Fibroblast of lung (primary cell): ENCODE results near the gene PBX4. TPM values are rescaled to one million over a fixed set of nuclear protein-coding genes. Genes with fewer than 3 reads are reported as not detected.
"Not testable (repeated sequence)": the region's sequence is repeated elsewhere in the genome, so short reads cannot be mapped to it uniquely, and the experiment has no call there.

Experiments
- DNase-seq, 2 donors: peaks; one replicate each; pipeline versions ENCODE4 v3.0.0 to v3.0.0-alpha.2; 2010; ENCODE audit warnings: low read depth in 2 of 2
- H2AFZ ChIP-seq: 2 replicates; pipeline ENCODE4 v1.5.1; 2012; ENCODE audit warnings: low read length, control low read depth, inconsistent platforms
- H3K27ac ChIP-seq: 2 replicates; pipeline ENCODE4 v1.5.1; 2011; ENCODE audit warnings: low read length, control low read depth; ENCODE audit not compliant: insufficient read depth
- H3K27me3 ChIP-seq: 2 replicates; pipeline ENCODE4 v1.5.1; 2011; ENCODE audit warnings: mild to moderate bottlenecking, low read length; ENCODE audit not compliant: control insufficient read depth, insufficient read depth
- H3K36me3 ChIP-seq: 2 replicates; pipeline ENCODE4 v1.5.1; 2011; ENCODE audit warnings: low read length; ENCODE audit not compliant: control insufficient read depth, insufficient read depth
- H3K4me1 ChIP-seq: 2 replicates; pipeline ENCODE4 v1.5.1; 2011; ENCODE audit warnings: low read length; ENCODE audit not compliant: control insufficient read depth, insufficient read depth; ENCODE audit errors: extremely low read depth
- H3K4me2 ChIP-seq: 2 replicates; pipeline ENCODE4 v1.5.1; 2011; ENCODE audit warnings: low read length, control low read depth; ENCODE audit not compliant: insufficient read depth; ENCODE audit errors: extremely low read depth
- H3K4me3 ChIP-seq, 4 experiments: fragments of 200-600 bp in 1 of 4; sonication (generic) in 1 of 4; replicated peaks in 1 of 4; 2 replicates each; pipeline ENCODE4 v1.5.1; 2011 to 2016; ENCODE audit warnings: low read length in 4 of 4, low read depth in 3 of 4, mild to moderate bottlenecking in 3 of 4, control low read depth in 2 of 4, inconsistent platforms in 1 of 4, mixed read lengths in 1 of 4; ENCODE audit not compliant: insufficient read depth in 1 of 4; ENCODE audit errors: control extremely low read depth in 1 of 4
- H3K79me2 ChIP-seq: 2 replicates; pipeline ENCODE4 v1.5.1; 2012; ENCODE audit warnings: mild to moderate bottlenecking, low read length, inconsistent platforms; ENCODE audit not compliant: control insufficient read depth, insufficient read depth
- H3K9ac ChIP-seq: 2 replicates; pipeline ENCODE4 v1.5.1; 2011; ENCODE audit warnings: mild to moderate bottlenecking, low read length, control low read depth; ENCODE audit not compliant: insufficient read depth
- H3K9me3 ChIP-seq: 2 replicates; pipeline ENCODE4 v1.5.1; 2012; ENCODE audit warnings: low read depth, low read length; ENCODE audit not compliant: control insufficient read depth, insufficient read depth
- H4K20me1 ChIP-seq: 2 replicates; pipeline ENCODE4 v1.5.1; 2011; ENCODE audit warnings: low read length; ENCODE audit not compliant: control insufficient read depth, insufficient read depth; ENCODE audit errors: extremely low read depth
- EZH2 ChIP-seq: IDR thresholded peaks from 2 replicates; pipeline ENCODE4 v1.5.1; 2012; ENCODE audit warnings: low read length, control low read depth, mild to moderate bottlenecking; ENCODE audit errors: missing control alignments
- polyA plus RNA-seq, 2 donors: library from polyadenylated mRNA; depleted of rRNA in 1 of 2; stranded (reverse) in 1 of 2; unstranded in 1 of 2; fragments of >200 nt; gene quantifications; 2 replicates each; pipeline ENCODE4 v1.2.1, GENCODE V29; 2011 to 2012; ENCODE audit warnings: missing spikeins in 1 of 2
- total RNA-seq: library from RNA; depleted of rRNA; stranded (reverse); fragments of >200 nt; gene quantifications from 2 replicates; pipeline ENCODE4 v1.2.1, GENCODE V29; 2014
- TF ChIP-seq, protein P1 (sequence below), 2 donors: IDR thresholded peaks in 1 of 2; conservative IDR thresholded peaks in 1 of 2; 1 replicate in 1 of 2; 2 replicates in 1 of 2; pipeline ENCODE4 v1.5.1; 2011 to 2012; ENCODE audit warnings: low read length in 2 of 2, control low read depth in 1 of 2, inconsistent platforms in 1 of 2, low read depth in 1 of 2, mild to moderate bottlenecking in 1 of 2

PBX4 gene
- total and polyA plus RNA-seq, 2 donors (not counting 1 experiment from before 2014, with no cell fraction given) = 0.39 to 1.7 TPM

DNA sequence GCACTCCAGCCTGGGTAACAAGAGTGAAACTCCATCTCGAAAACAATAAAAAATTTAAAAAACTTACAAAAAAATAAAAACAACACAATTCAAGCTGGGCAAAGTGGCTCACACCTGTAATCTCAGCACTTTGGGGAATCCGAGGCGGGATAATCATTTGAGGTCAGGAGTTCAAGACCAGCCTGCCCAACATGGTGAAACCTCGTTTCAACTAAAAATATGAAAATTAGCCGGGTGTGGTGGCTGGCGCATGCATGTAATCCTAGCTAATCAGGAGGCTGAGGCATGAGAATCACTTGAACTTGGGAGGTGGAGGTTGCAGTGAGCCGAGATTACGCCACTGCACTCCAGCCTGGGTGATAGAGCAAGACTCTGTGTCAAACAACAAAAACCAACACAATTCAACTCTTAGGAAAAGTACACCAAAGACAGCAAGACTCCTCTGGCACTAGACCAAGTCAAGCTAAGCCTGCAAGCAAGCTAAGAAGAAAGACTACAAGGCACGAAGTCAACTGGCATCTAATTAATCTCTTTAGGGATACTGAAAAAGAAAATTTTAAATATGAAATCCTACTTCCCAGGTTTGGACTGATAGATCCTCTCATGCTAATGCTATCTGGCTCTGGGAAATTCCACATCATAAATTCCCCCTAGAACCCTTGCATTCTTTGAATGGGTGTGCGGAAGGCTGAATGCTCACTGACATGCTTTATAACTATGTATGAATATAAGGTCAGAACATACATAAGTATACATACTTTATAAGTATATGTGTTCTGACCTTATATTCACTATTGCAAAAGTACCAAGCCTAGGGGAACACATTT lies 7.9 kb downstream of the PBX4 start:
- no peaks in the 10 kb centered on the region for H4K20me1 ChIP-seq
- TF ChIP-seq EZH2 = no peak
- TF ChIP-seq, protein P1, sequence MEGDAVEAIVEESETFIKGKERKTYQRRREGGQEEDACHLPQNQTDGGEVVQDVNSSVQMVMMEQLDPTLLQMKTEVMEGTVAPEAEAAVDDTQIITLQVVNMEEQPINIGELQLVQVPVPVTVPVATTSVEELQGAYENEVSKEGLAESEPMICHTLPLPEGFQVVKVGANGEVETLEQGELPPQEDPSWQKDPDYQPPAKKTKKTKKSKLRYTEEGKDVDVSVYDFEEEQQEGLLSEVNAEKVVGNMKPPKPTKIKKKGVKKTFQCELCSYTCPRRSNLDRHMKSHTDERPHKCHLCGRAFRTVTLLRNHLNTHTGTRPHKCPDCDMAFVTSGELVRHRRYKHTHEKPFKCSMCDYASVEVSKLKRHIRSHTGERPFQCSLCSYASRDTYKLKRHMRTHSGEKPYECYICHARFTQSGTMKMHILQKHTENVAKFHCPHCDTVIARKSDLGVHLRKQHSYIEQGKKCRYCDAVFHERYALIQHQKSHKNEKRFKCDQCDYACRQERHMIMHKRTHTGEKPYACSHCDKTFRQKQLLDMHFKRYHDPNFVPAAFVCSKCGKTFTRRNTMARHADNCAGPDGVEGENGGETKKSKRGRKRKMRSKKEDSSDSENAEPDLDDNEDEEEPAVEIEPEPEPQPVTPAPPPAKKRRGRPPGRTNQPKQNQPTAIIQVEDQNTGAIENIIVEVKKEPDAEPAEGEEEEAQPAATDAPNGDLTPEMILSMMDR (conservative IDR thresholded peaks at IDR 0.05 in 1 of 2, IDR thresholded peaks at IDR 0.05 in 1 of 2; ENCODE audit: low read depth in 1 of 2, low read length in 2 of 2) = no peak
- no peak overlapping the region for H3K4me2 ChIP-seq
- no peaks in the 10 kb centered on the region for H3K4me1 ChIP-seq
- H3K36me3 ChIP-seq = no peaks in the 10 kb centered on the region
- H3K4me3 ChIP-seq = no peak overlapping the region
- no peaks in the 10 kb centered on the region for H3K27me3 ChIP-seq
- DNase-seq = peak in 1 of 2 donors; percentile 22
- H3K9me3 ChIP-seq = no peaks in the 10 kb centered on the region
- H3K79me2 ChIP-seq = no peaks in the 10 kb centered on the region
- no peak overlapping the region for H3K27ac ChIP-seq
- H2AFZ ChIP-seq = no peak overlapping the region
- no peak overlapping the region for H3K9ac ChIP-seq

GRCh38 chr19:19606686-19607085 lies 11.8 kb downstream of the PBX4 start:
- not testable (repeated sequence) for H2AFZ ChIP-seq, DNase-seq, H3K4me2 ChIP-seq, H3K27ac ChIP-seq, H4K20me1 ChIP-seq, H3K79me2 ChIP-seq, H3K36me3 ChIP-seq, H3K4me1 ChIP-seq, H3K9me3 ChIP-seq, H3K4me3 ChIP-seq, H3K27me3 ChIP-seq, H3K9ac ChIP-seq

DNA sequence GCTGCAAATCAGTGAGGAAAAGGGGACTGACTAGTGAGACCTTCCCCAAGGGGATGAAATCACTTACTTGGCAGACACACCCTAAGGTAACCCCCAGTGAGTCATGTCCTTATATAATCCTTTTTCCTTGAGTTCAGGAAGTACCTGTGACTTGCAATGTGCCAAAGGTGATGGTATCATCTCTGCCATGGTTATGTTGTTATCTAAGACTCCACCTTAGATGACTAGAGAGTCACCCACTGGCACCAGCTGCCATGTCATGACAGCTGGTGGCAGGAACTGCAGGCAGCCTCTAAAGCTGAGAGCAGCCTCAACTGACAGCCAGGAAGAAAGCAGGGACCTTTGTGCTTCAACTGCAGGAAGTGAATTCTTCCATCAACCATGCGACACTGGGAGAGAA lies 12.5 kb downstream of the PBX4 start:
- no peak overlapping the region for H3K27ac ChIP-seq
- no peaks in the 10 kb centered on the region for H3K79me2 ChIP-seq
- TF ChIP-seq, protein P1 (conservative IDR thresholded peaks at IDR 0.05 in 1 of 2, IDR thresholded peaks at IDR 0.05 in 1 of 2; ENCODE audit: low read depth in 1 of 2, low read length in 2 of 2) = no peak
- TF ChIP-seq EZH2 = no peak
- no peaks in the 10 kb centered on the region for H4K20me1 ChIP-seq
- no peak overlapping the region for H3K9ac ChIP-seq
- H3K9me3 ChIP-seq = no peaks in the 10 kb centered on the region
- no peak overlapping the region for H3K4me2 ChIP-seq
- H2AFZ ChIP-seq = no peak overlapping the region
- H3K27me3 ChIP-seq = no peaks in the 10 kb centered on the region
- H3K4me1 ChIP-seq = no peaks in the 10 kb centered on the region
- DNase-seq = peak in 1 of 2 donors; percentile 33
- no peak overlapping the region for H3K4me3 ChIP-seq
- H3K36me3 ChIP-seq = no peaks in the 10 kb centered on the region
